OCI-LY7 (cell line): ENCODE data around the gene DNAI7. TPM values are rescaled to one million over a fixed set of nuclear protein-coding genes. Genes with fewer than 3 reads are reported as not detected.

Experiments
- BruUV-seq: library from RNA; stranded (reverse); fragments of 400-500 nt; replicated peaks from 2 replicates; lab custom pipeline; 2021; lab: Mats Ljungman, UMichigan
- CTCF ChIA-PET: fragments of 300-600 bp; sonication (Branson Sonifier 250); formaldehyde crosslinking; loops from one replicate; lab custom pipeline; 2022; ENCODE audit warnings: antibody characterized with exemption; ENCODE audit not compliant: unreplicated experiment; lab: Charles Lee
- POLR2A ChIA-PET: fragments of 300-600 bp; sonication (Branson Sonifier 250); formaldehyde crosslinking; loops from one replicate; lab custom pipeline; 2022; ENCODE audit warnings: antibody characterized with exemption; lab: Charles Lee
- DNase-seq: peaks from one replicate; pipeline ENCODE4 v3.0.0-alpha.2; 2015; ENCODE audit warnings: low spot score
- H2AFZ ChIP-seq: fragments of 200-600 bp; sonication (generic), shearing (Covaris generic); 2 replicates; pipeline ENCODE4 v1.6.1; 2014; ENCODE audit warnings: mild to moderate bottlenecking, antibody characterized with exemption, low read length, moderate library complexity
- H3K27ac ChIP-seq: fragments of 200-600 bp; sonication (generic); 2 replicates; pipeline ENCODE4 v1.5.1; 2014; ENCODE audit warnings: mixed run types, low read depth, mild to moderate bottlenecking, moderate library complexity, low read length, inconsistent platforms; ENCODE audit not compliant: poor library complexity, severe bottlenecking
- H3K36me3 ChIP-seq: fragments of 200-600 bp; sonication (generic); 2 replicates; pipeline ENCODE4 v1.6.1; 2014; ENCODE audit warnings: mild to moderate bottlenecking, antibody characterized with exemption, low read length, moderate library complexity, mixed read lengths; ENCODE audit not compliant: insufficient read depth
- H3K4me1 ChIP-seq: fragments of 200-600 bp; sonication (generic); 2 replicates; pipeline ENCODE4 v1.5.1; 2014; ENCODE audit warnings: mild to moderate bottlenecking, low read length; ENCODE audit not compliant: insufficient read depth, poor library complexity, severe bottlenecking
- H3K4me2 ChIP-seq: fragments of 200-600 bp; sonication (generic); 2 replicates; pipeline ENCODE4 v1.6.1; 2014; ENCODE audit warnings: mild to moderate bottlenecking, low read length
- H3K4me3 ChIP-seq: fragments of 200-600 bp; sonication (generic); 2 replicates; pipeline ENCODE4 v1.5.1; 2014; ENCODE audit warnings: mild to moderate bottlenecking, low read depth, low read length; ENCODE audit not compliant: poor library complexity, severe bottlenecking
- H3K79me2 ChIP-seq: fragments of 200-600 bp; sonication (generic); 2 replicates; pipeline ENCODE4 v1.6.1; 2016; ENCODE audit warnings: low read depth, mild to moderate bottlenecking, low read length, moderate library complexity, mixed read lengths; ENCODE audit not compliant: insufficient read depth
- H3K9me2 ChIP-seq: fragments of 200-600 bp; sonication (generic); 2 replicates; pipeline ENCODE4 v1.6.1; 2016; ENCODE audit warnings: mild to moderate bottlenecking, low read length, mixed read lengths; ENCODE audit not compliant: insufficient read depth
- H3K9me3 ChIP-seq: fragments of 200-600 bp; sonication (generic); 2 replicates; pipeline ENCODE4 v1.6.1; 2014; ENCODE audit warnings: mild to moderate bottlenecking, mixed run types, low read length, mixed read lengths
- H4K20me1 ChIP-seq: fragments of 200-600 bp; sonication (generic); 2 replicates; pipeline ENCODE4 v1.6.1; 2014; ENCODE audit warnings: mild to moderate bottlenecking, antibody characterized with exemption, low read length, moderate library complexity, mixed read lengths; ENCODE audit not compliant: insufficient read depth
- CTCF ChIP-seq: fragments of 200-600 bp; sonication (generic); conservative IDR thresholded peaks from 2 replicates; pipeline ENCODE4 v1.5.1; 2014; ENCODE audit warnings: mild to moderate bottlenecking, antibody characterized with exemption, low read length, moderate library complexity, mixed read lengths
- EZH2phosphoT487 ChIP-seq: fragments of 200-600 bp; sonication (generic); IDR thresholded peaks from 2 replicates; pipeline ENCODE4 v1.6.1; 2018; ENCODE audit warnings: low read depth, borderline replicate concordance, mild to moderate bottlenecking, mixed run types, antibody characterized with exemption, low read length, moderate library complexity, mixed read lengths
- intact Hi-C: fragments of 100-400 bp; cut with micrococcal nuclease; formaldehyde crosslinking; loops from one replicate; pipeline ENCODE4 v1.10.0; 2022; ENCODE audit not compliant: unreplicated experiment
- total RNA-seq, 2 experiments: library from RNA; depleted of rRNA in 1 of 2; stranded (reverse); fragments of >200 nt in 1 of 2; shearing (Covaris generic) in 1 of 2; gene quantifications; 2 replicates each; pipeline ENCODE4 v1.2.3, GENCODE V29; 2014 to 2022

DNAI7 gene
- total RNA-seq, 2 experiments from 2014 or later: not detected

GRCh38 chr12:25194722-25195055 lies 271 bp downstream of the DNAI7 start:
- Histone ChIP-seq H3K9me2 (no peaks in the 10 kb centered on the region), H3K9me3 (no peaks in the 10 kb centered on the region), H3K4me1 (peaks cover 15% of the 10 kb centered on the region), H3K36me3 (no peaks in the 10 kb centered on the region), H3K4me3 (peak overlapping the region; percentile 77), H4K20me1 (no peaks in the 10 kb centered on the region), H3K4me2 (peak overlapping the region; percentile 81), H3K27ac (no peak overlapping the region), H2AFZ (peak overlapping the region; percentile 81; the same call in 1 of the 2 replicates), H3K79me2 (no peaks in the 10 kb centered on the region)
- no TSS peak for BruUV-seq
- TF ChIP-seq CTCF (no peak), EZH2phosphoT487 (no peak)
- ChIA-PET CTCF (interaction anchor here (0.7 kb wide), 1 partner anchor 46 kb away, joined by 3 read pairs; no protein-coding TSS in a partner anchor), POLR2A (interaction anchor here (0.8 to 2.2 kb wide), 7 partner anchors 10 to 58 kb away, joined by 3 to 5 read pairs (median 3); no protein-coding TSS in a partner anchor)
- intact Hi-C loops: no loop called here
- no peak for DNase-seq

- no peaks in the 10 kb centered on the region for H3K9me2 ChIP-seq
- H3K79me2 ChIP-seq: no peaks in the 10 kb centered on the region
- ChIA-PET CTCF (no interaction called here), POLR2A (interaction anchor here (0.8 to 2.2 kb wide), 7 partner anchors 9 to 59 kb away, joined by 3 to 5 read pairs (median 3); no protein-coding TSS in a partner anchor)
- H3K4me3 ChIP-seq: peak overlapping the region; percentile 77
- BruUV-seq: no TSS peak
- peaks cover 15% of the 10 kb centered on the region for H3K4me1 ChIP-seq
- H4K20me1 ChIP-seq: no peaks in the 10 kb centered on the region
- intact Hi-C loops: no loop called here
- TF ChIP-seq CTCF (no peak), EZH2phosphoT487 (no peak)
- peak overlapping the region; percentile 81; the same call in 1 of the 2 replicates for H2AFZ ChIP-seq
- H3K36me3 ChIP-seq: no peaks in the 10 kb centered on the region
- no peak overlapping the region for H3K27ac ChIP-seq
- H3K9me3 ChIP-seq: no peaks in the 10 kb centered on the region
- peak overlapping the region; percentile 81 for H3K4me2 ChIP-seq
- no peak for DNase-seq
These were observed 746 bp downstream of the DNAI7 start for GRCh38 chr12:25194214-25194613.

- no TSS peak for BruUV-seq
- intact Hi-C loops: no loop called here
These were observed 4.2 kb downstream of the DNAI7 start for GRCh38 chr12:25190793-25191192.

More at GRCh38 chr12:25190793-25191192, 4.2 kb downstream of the DNAI7 start:
- Histone ChIP-seq H3K36me3 (no peaks in the 10 kb centered on the region), H4K20me1 (no peaks in the 10 kb centered on the region), H3K4me2 (no peak overlapping the region), H2AFZ (no peak overlapping the region), H3K27ac (no peak overlapping the region), H3K9me2 (no peaks in the 10 kb centered on the region), H3K4me1 (peaks cover 7% of the 10 kb centered on the region), H3K9me3 (no peaks in the 10 kb centered on the region), H3K4me3 (no peak overlapping the region), H3K79me2 (no peaks in the 10 kb centered on the region)
- no peak for TF ChIP-seq CTCF
- TF ChIP-seq EZH2phosphoT487: no peak
- no peak for DNase-seq
- CTCF ChIA-PET: no interaction called here
- POLR2A ChIA-PET: interaction anchor here (0.6 kb wide), 1 partner anchor 224 kb away, joined by 6 read pairs; no protein-coding TSS in a partner anchor
